HEK293 (cell line): ENCODE data around the gene RIOX2.

Experiments
- CTCF ChIA-PET: fragments of 350-600 bp; formaldehyde crosslinking; extraction: SDS; loops from one replicate; lab custom pipeline; 2021; ENCODE audit warnings: antibody characterized with exemption; lab: Yijun Ruan, JAX
- POLR2A ChIA-PET: fragments of 300-600 bp; formaldehyde crosslinking; extraction: SDS; loops from one replicate; lab custom pipeline; 2020; ENCODE audit warnings: antibody characterized with exemption, inconsistent platforms; lab: Yijun Ruan, JAX
- H3K27ac ChIP-seq: fragments of 200-500 bp; sonication (Bioruptor generic); 2 replicates; pipeline ENCODE4 v1.5.1; 2014; ENCODE audit warnings: low read depth, low read length, control low read depth, inconsistent platforms; ENCODE audit errors: extremely low read depth
- H3K36me3 ChIP-seq, 2 experiments: fragments of 200-500 bp in 1 of 2; sonication (Bioruptor generic) in 1 of 2; 1 replicate in 1 of 2; 2 replicates in 1 of 2; pipeline ENCODE4 v1.5.1; 2014 to 2017; ENCODE audit warnings: inconsistent platforms in 2 of 2, low read length in 2 of 2; ENCODE audit not compliant: control insufficient read depth in 2 of 2, insufficient read depth in 1 of 2
- H3K4me1 ChIP-seq: fragments of 200-500 bp; sonication (Bioruptor generic); 2 replicates; pipeline ENCODE4 v1.5.1; 2014; ENCODE audit warnings: mild to moderate bottlenecking, low read length, inconsistent platforms; ENCODE audit not compliant: control insufficient read depth, insufficient read depth
- H3K4me3 ChIP-seq: 2 replicates; pipeline ENCODE4 v1.5.1; 2011; ENCODE audit warnings: low read depth, mild to moderate bottlenecking, control low read depth, low read length, moderate library complexity
- H3K9me3 ChIP-seq: fragments of 200-500 bp; sonication (Bioruptor generic); 2 replicates; pipeline ENCODE4 v1.5.1; 2014; ENCODE audit warnings: low read depth, low read length, inconsistent platforms; ENCODE audit not compliant: control insufficient read depth, insufficient read depth
- BCL11B ChIP-seq: fragments of 450-650 bp; formaldehyde crosslinking; IDR thresholded peaks from 2 replicates; pipeline ENCODE4 v1.5.1; 2016; ENCODE audit warnings: low read depth, missing biosample characterization, missing genetic modification characterization
- GLI2 ChIP-seq: fragments of 450-650 bp; formaldehyde crosslinking; IDR thresholded peaks from 2 replicates; pipeline ENCODE4; 2017; ENCODE audit warnings: missing biosample characterization, missing genetic modification characterization, low read depth, borderline replicate concordance
- GLIS2 ChIP-seq: fragments of 450-650 bp; formaldehyde crosslinking; IDR thresholded peaks from 2 replicates; pipeline ENCODE4 v1.5.1; 2016; ENCODE audit warnings: missing biosample characterization, missing genetic modification characterization
- HIC1 ChIP-seq: fragments of 450-650 bp; formaldehyde crosslinking; IDR thresholded peaks from 2 replicates; pipeline ENCODE4 v1.5.1; 2016; ENCODE audit warnings: missing biosample characterization, missing genetic modification characterization
- PBX3 ChIP-seq: sonication (generic); formaldehyde crosslinking; IDR thresholded peaks from 2 replicates; pipeline ENCODE4 v1.8.1; 2022; ENCODE audit warnings: mild to moderate bottlenecking, moderate library complexity, missing genetic modification reagents
- ZBTB10 ChIP-seq: fragments of 450-650 bp; formaldehyde crosslinking; IDR thresholded peaks from 2 replicates; pipeline ENCODE4 v1.5.1; 2016; ENCODE audit warnings: missing biosample characterization, missing genetic modification characterization
- ZBTB44 ChIP-seq: fragments of 450-650 bp; IDR thresholded peaks from 2 replicates; pipeline ENCODE4 v1.5.1; 2018; ENCODE audit warnings: missing biosample characterization, mild to moderate bottlenecking, missing genetic modification characterization
- ZNF221 ChIP-seq: fragments of 450-650 bp; formaldehyde crosslinking; IDR thresholded peaks from 2 replicates; pipeline ENCODE4 v1.5.1; 2017; ENCODE audit warnings: missing biosample characterization, missing genetic modification characterization, borderline replicate concordance
- ZNF23 ChIP-seq: fragments of 450-650 bp; formaldehyde crosslinking; IDR thresholded peaks from 2 replicates; pipeline ENCODE4 v1.5.1; 2016; ENCODE audit warnings: missing biosample characterization, missing genetic modification characterization, borderline replicate concordance
- ZNF350 ChIP-seq: fragments of 450-650 bp; formaldehyde crosslinking; IDR thresholded peaks from 2 replicates; pipeline ENCODE4 v1.5.0; 2017; ENCODE audit warnings: missing biosample characterization, mild to moderate bottlenecking, missing genetic modification characterization
- ZNF366 ChIP-seq: fragments of 450-650 bp; formaldehyde crosslinking; conservative IDR thresholded peaks from 2 replicates; pipeline ENCODE4 v1.5.1; 2016; ENCODE audit warnings: missing biosample characterization, missing genetic modification characterization
- ZNF433 ChIP-seq: fragments of 450-650 bp; formaldehyde crosslinking; IDR thresholded peaks from 2 replicates; pipeline ENCODE4 v1.5.1; 2016; ENCODE audit warnings: missing biosample characterization, missing genetic modification characterization, low read depth
- ZNF473 ChIP-seq: fragments of 450-650 bp; formaldehyde crosslinking; IDR thresholded peaks from 2 replicates; pipeline ENCODE4 v1.5.1; 2017; ENCODE audit warnings: missing biosample characterization, missing genetic modification characterization
- ZNF558 ChIP-seq: fragments of 450-650 bp; formaldehyde crosslinking; IDR thresholded peaks from 2 replicates; pipeline ENCODE4 v1.5.1; 2016; ENCODE audit warnings: missing biosample characterization, missing genetic modification characterization
- ZNF561 ChIP-seq: fragments of 450-650 bp; IDR thresholded peaks from 2 replicates; pipeline ENCODE4 v1.5.1; 2018; ENCODE audit warnings: missing biosample characterization, missing genetic modification characterization, borderline replicate concordance
- ZNF571 ChIP-seq: fragments of 450-650 bp; formaldehyde crosslinking; IDR thresholded peaks from 2 replicates; pipeline ENCODE4 v1.5.0; 2017; ENCODE audit warnings: missing biosample characterization, missing genetic modification characterization
- ZNF830 ChIP-seq: fragments of 450-650 bp; IDR thresholded peaks from 2 replicates; pipeline ENCODE4 v1.5.0; 2018; ENCODE audit warnings: missing biosample characterization, missing genetic modification characterization, low read depth, mild to moderate bottlenecking, moderate library complexity

Gene RIOX2

GRCh38 chr3:97916576-97916975 lies 55.7 kb downstream of the RIOX2 start:
- H3K27ac ChIP-seq, result no peak overlapping the region
- no peak overlapping the region for H3K4me3 ChIP-seq
- no peaks in the 10 kb centered on the region for H3K4me1 ChIP-seq
- TF ChIP-seq ZNF221 (tag by site-specific recombination) (no peak), ZBTB44 (tag by site-specific recombination) (no peak), HIC1 (no peak), ZNF433 (tag by site-specific recombination) (no peak), ZNF830 (tag by site-specific recombination) (no peak), ZNF558 (tag by site-specific recombination) (no peak), GLIS2 (tag by site-specific recombination) (no peak), ZNF23 (tag by site-specific recombination) (no peak), ZNF350 (tag by site-specific recombination) (no peak), ZBTB10 (tag by site-specific recombination) (no peak), ZNF473 (no peak), ZNF571 (tag by site-specific recombination) (no peak), GLI2 (tag by site-specific recombination) (no peak), PBX3 (CRISPR knock-in tag) (no peak), BCL11B (tag by site-specific recombination) (no peak)
- peaks cover 0 to 7% of the 10 kb centered on the region in 2 experiments; a peak in 1 of 3 replicates for H3K36me3 ChIP-seq
- POLR2A ChIA-PET, result no interaction called here
- no peaks in the 10 kb centered on the region for H3K9me3 ChIP-seq
- CTCF ChIA-PET, result no interaction called here

GRCh38 chr3:97914388-97914787 lies 57.8 kb downstream of the RIOX2 start:
- peaks cover 0 to 7% of the 10 kb centered on the region in 2 experiments; a peak in 1 of 3 replicates for H3K36me3 ChIP-seq
- no peaks in the 10 kb centered on the region for H3K4me1 ChIP-seq
- H3K27ac ChIP-seq, result no peak overlapping the region
- TF ChIP-seq ZNF366 (tag by site-specific recombination) (0 out of 2 replicates have a peak, but pooled peaks have one; percentile 26), ZNF561 (no peak)
- ChIA-PET CTCF (interaction anchor here (0.6 kb wide), 1 partner anchor 149 kb away, joined by 3 read pairs; no protein-coding TSS in a partner anchor), POLR2A (no interaction called here)
- H3K4me3 ChIP-seq, result no peak overlapping the region
- no peaks in the 10 kb centered on the region for H3K9me3 ChIP-seq
